WTC11 (cell line): ENCODE results near the gene SKI. TPM values are rescaled to one million over a fixed set of nuclear protein-coding genes. Genes with fewer than 3 reads are reported as not detected.

ENCODE experiments used
- ATAC-seq: fragments of 200-7000 bp; cut with Tn5 transposase; 2 replicates; pipeline ENCODE4 v1.10.0; 2021; ENCODE audit warnings: mild to moderate bottlenecking, moderate library complexity
- CTCF ChIA-PET: fragments of 300-600 bp; sonication (Branson Sonifier 250); formaldehyde crosslinking; loops from one replicate; lab custom pipeline; 2021; ENCODE audit warnings: antibody characterized with exemption; lab: Charles Lee
- POLR2A ChIA-PET: fragments of 350-600 bp; sonication (Branson Sonifier 250); formaldehyde crosslinking; loops from one replicate; lab custom pipeline; 2021; ENCODE audit warnings: antibody characterized with exemption; lab: Charles Lee
- DNase-seq: peaks from one replicate; pipeline ENCODE4 v3.0.0; 2021; ENCODE audit warnings: low spot score
- H3K27ac Mint-ChIP-seq: 2 replicates; pipeline ENCODE4 v1.8.0; 2021; ENCODE audit warnings: mixed read lengths
- H3K27me3 Mint-ChIP-seq: 2 replicates; pipeline ENCODE4 v1.8.0; 2021; ENCODE audit warnings: low read depth, mild to moderate bottlenecking, moderate library complexity, mixed read lengths
- H3K36me3 Mint-ChIP-seq: 2 replicates; pipeline ENCODE4 v1.8.0; 2021; ENCODE audit warnings: mixed read lengths
- H3K4me1 Mint-ChIP-seq: 2 replicates; pipeline ENCODE4 v1.8.0; 2022; ENCODE audit warnings: mixed read lengths
- H3K4me3 Mint-ChIP-seq: 2 replicates; pipeline ENCODE4 v1.8.0; 2021; ENCODE audit warnings: mild to moderate bottlenecking, moderate library complexity, mixed read lengths
- H3K9me3 Mint-ChIP-seq: 2 replicates; pipeline ENCODE4 v1.8.0; 2021; ENCODE audit warnings: mixed read lengths
- CDX4 ChIP-seq: fragments of 250-450 bp; sonication (Bioruptor Pico); IDR thresholded peaks from 2 replicates; pipeline ENCODE4 v1.9.0; 2021; ENCODE audit warnings: moderate library complexity, mild to moderate bottlenecking, inconsistent platforms, borderline replicate concordance
- ELF4 ChIP-seq: sonication (generic); formaldehyde crosslinking; IDR thresholded peaks from 2 replicates; pipeline ENCODE4 v1.8.1; 2022; ENCODE audit warnings: low read depth, mild to moderate bottlenecking, moderate library complexity, missing genetic modification reagents
- EMX1 ChIP-seq: fragments of 250-450 bp; sonication (Bioruptor Pico); IDR thresholded peaks from 2 replicates; pipeline ENCODE4 v1.8.0; 2021; ENCODE audit warnings: mild to moderate bottlenecking
- FOXK1 ChIP-seq: sonication (generic); formaldehyde crosslinking; IDR thresholded peaks from 2 replicates; pipeline ENCODE4 v1.8.0; 2022; ENCODE audit warnings: mild to moderate bottlenecking, moderate library complexity, missing genetic modification reagents
- GRHL2 ChIP-seq: fragments of 250-450 bp; sonication (Bioruptor Pico); IDR thresholded peaks from 2 replicates; pipeline ENCODE4 v1.8.0; 2022; ENCODE audit warnings: mild to moderate bottlenecking, moderate library complexity; ENCODE audit not compliant: insufficient replicate concordance, severe bottlenecking
- IRF2 ChIP-seq: sonication (generic); formaldehyde crosslinking; IDR thresholded peaks from 2 replicates; pipeline ENCODE4 v1.8.0; 2022; ENCODE audit warnings: low read depth, missing genetic modification reagents, borderline replicate concordance
- JUN ChIP-seq: sonication (generic); formaldehyde crosslinking; IDR thresholded peaks from 2 replicates; pipeline ENCODE4 v1.8.0; 2023; ENCODE audit warnings: mild to moderate bottlenecking, missing genetic modification reagents
- SMAD4 ChIP-seq: sonication (generic); formaldehyde crosslinking; IDR thresholded peaks from 2 replicates; pipeline ENCODE4 v1.8.0; 2022; ENCODE audit warnings: mild to moderate bottlenecking, missing genetic modification reagents
- ZNF121 ChIP-seq: sonication (generic); formaldehyde crosslinking; IDR thresholded peaks from 2 replicates; pipeline ENCODE4 v1.8.0; 2023; ENCODE audit warnings: missing genetic modification reagents
- ZNF219 ChIP-seq: sonication (generic); formaldehyde crosslinking; IDR thresholded peaks from 2 replicates; pipeline ENCODE4 v1.8.0; 2023; ENCODE audit warnings: missing genetic modification reagents, mild to moderate bottlenecking, borderline replicate concordance
- ZNF263 ChIP-seq: sonication (generic); formaldehyde crosslinking; IDR thresholded peaks from 2 replicates; pipeline ENCODE4 v1.8.1; 2022; ENCODE audit warnings: low read depth, mild to moderate bottlenecking, moderate library complexity, missing genetic modification reagents
- ZNF416 ChIP-seq: fragments of 250-450 bp; sonication (Bioruptor Pico); IDR thresholded peaks from 2 replicates; pipeline ENCODE4 v1.9.0; 2021; ENCODE audit warnings: mild to moderate bottlenecking, inconsistent platforms
- ZNF423 ChIP-seq: fragments of 250-450 bp; sonication (Bioruptor Pico); IDR thresholded peaks from 2 replicates; pipeline ENCODE4 v2.1.2; 2022; ENCODE audit warnings: mild to moderate bottlenecking, moderate library complexity
- total RNA-seq: library from RNA; stranded (reverse); gene quantifications from 3 replicates; pipeline ENCODE4 v1.2.3, GENCODE V29; 2021
- TF ChIP-seq, protein P1 (sequence below): sonication (generic); formaldehyde crosslinking; IDR thresholded peaks from 2 replicates; pipeline ENCODE4 v1.8.1; 2023; ENCODE audit warnings: mild to moderate bottlenecking, missing genetic modification reagents
- TF ChIP-seq, protein P2 (sequence below): sonication (generic); formaldehyde crosslinking; IDR thresholded peaks from 2 replicates; pipeline ENCODE4 v1.8.1; 2023; ENCODE audit warnings: mild to moderate bottlenecking, moderate library complexity, missing genetic modification reagents
- TF ChIP-seq, protein P3 (sequence below): sonication (generic); formaldehyde crosslinking; conservative IDR thresholded peaks from 2 replicates; pipeline ENCODE4 v1.8.1; 2023; ENCODE audit warnings: mild to moderate bottlenecking, low read depth, missing genetic modification reagents, moderate library complexity
- TF ChIP-seq, protein P4 (sequence below): sonication (generic); formaldehyde crosslinking; IDR thresholded peaks from 2 replicates; pipeline ENCODE4 v1.8.0; 2022; ENCODE audit warnings: mild to moderate bottlenecking, missing genetic modification reagents
- TF ChIP-seq, protein P5 (sequence below): sonication (generic); formaldehyde crosslinking; conservative IDR thresholded peaks from 2 replicates; pipeline ENCODE4 v1.8.1; 2022; ENCODE audit warnings: mild to moderate bottlenecking, missing genetic modification reagents

The SKI gene
- total RNA-seq, 1 experiment from 2014 or later: 88.6 TPM

GRCh38 chr1:2306151-2306978, 78.2 kb downstream of the SKI start:
- ATAC-seq (peak; percentile 37), DNase-seq (peak; percentile 66)
- Mint-ChIP-seq H3K4me3 (no peak overlapping the region), H3K9me3 (no peaks in the 10 kb centered on the region), H3K27me3 (no peaks in the 10 kb centered on the region), H3K36me3 (peaks cover 23% of the 10 kb centered on the region), H3K27ac (0 out of 2 replicates have a peak overlapping the region, but pooled peaks have one; percentile 57), H3K4me1 (peaks cover 7% of the 10 kb centered on the region; the same call in 1 of the 2 replicates)
- POLR2A ChIA-PET: interaction anchor here (0.8 to 1.3 kb wide), 4 partner anchors 16 to 101 kb away, joined by 3 read pairs; no protein-coding TSS in a partner anchor
- CTCF ChIA-PET: interaction anchor here (0.5 to 2.0 kb wide), 12 partner anchors 9 to 132 kb away, joined by 3 to 16 read pairs (median 5); partner anchors contain the start of gene FAAP20
- TF ChIP-seq JUN (CRISPR knock-in tag) (no peak), ZNF121 (CRISPR knock-in tag) (no peak), ELF4 (CRISPR knock-in tag) (no peak), ZNF423 (CRISPR knock-in tag) (no peak), ZNF263 (CRISPR knock-in tag) (no peak), FOXK1 (CRISPR knock-in tag) (peak; percentile 15; the same call in 1 of the 2 replicates), ZNF416 (CRISPR knock-in tag) (no peak), IRF2 (CRISPR knock-in tag) (no peak), EMX1 (CRISPR knock-in tag) (0 out of 2 replicates have a peak, but pooled peaks have one; percentile 48), ZNF219 (CRISPR knock-in tag) (no peak), CDX4 (no peak), GRHL2 (CRISPR knock-in tag) (no peak), SMAD4 (CRISPR knock-in tag) (no peak)
- TF ChIP-seq, protein P1, sequence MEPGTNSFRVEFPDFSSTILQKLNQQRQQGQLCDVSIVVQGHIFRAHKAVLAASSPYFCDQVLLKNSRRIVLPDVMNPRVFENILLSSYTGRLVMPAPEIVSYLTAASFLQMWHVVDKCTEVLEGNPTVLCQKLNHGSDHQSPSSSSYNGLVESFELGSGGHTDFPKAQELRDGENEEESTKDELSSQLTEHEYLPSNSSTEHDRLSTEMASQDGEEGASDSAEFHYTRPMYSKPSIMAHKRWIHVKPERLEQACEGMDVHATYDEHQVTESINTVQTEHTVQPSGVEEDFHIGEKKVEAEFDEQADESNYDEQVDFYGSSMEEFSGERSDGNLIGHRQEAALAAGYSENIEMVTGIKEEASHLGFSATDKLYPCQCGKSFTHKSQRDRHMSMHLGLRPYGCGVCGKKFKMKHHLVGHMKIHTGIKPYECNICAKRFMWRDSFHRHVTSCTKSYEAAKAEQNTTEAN (CRISPR knock-in tag): no peak
- TF ChIP-seq, protein P2, sequence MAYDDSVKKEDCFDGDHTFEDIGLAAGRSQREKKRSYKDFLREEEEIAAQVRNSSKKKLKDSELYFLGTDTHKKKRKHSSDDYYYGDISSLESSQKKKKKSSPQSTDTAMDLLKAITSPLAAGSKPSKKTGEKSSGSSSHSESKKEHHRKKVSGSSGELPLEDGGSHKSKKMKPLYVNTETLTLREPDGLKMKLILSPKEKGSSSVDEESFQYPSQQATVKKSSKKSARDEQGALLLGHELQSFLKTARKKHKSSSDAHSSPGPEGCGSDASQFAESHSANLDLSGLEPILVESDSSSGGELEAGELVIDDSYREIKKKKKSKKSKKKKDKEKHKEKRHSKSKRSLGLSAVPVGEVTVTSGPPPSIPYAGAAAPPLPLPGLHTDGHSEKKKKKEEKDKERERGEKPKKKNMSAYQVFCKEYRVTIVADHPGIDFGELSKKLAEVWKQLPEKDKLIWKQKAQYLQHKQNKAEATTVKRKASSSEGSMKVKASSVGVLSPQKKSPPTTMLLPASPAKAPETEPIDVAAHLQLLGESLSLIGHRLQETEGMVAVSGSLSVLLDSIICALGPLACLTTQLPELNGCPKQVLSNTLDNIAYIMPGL (CRISPR knock-in tag): 0 out of 2 replicates have a peak, but pooled peaks have one; percentile 6
- TF ChIP-seq, protein P3, sequence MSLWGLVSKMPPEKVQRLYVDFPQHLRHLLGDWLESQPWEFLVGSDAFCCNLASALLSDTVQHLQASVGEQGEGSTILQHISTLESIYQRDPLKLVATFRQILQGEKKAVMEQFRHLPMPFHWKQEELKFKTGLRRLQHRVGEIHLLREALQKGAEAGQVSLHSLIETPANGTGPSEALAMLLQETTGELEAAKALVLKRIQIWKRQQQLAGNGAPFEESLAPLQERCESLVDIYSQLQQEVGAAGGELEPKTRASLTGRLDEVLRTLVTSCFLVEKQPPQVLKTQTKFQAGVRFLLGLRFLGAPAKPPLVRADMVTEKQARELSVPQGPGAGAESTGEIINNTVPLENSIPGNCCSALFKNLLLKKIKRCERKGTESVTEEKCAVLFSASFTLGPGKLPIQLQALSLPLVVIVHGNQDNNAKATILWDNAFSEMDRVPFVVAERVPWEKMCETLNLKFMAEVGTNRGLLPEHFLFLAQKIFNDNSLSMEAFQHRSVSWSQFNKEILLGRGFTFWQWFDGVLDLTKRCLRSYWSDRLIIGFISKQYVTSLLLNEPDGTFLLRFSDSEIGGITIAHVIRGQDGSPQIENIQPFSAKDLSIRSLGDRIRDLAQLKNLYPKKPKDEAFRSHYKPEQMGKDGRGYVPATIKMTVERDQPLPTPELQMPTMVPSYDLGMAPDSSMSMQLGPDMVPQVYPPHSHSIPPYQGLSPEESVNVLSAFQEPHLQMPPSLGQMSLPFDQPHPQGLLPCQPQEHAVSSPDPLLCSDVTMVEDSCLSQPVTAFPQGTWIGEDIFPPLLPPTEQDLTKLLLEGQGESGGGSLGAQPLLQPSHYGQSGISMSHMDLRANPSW (CRISPR knock-in tag): no peak
- TF ChIP-seq, protein P4, sequence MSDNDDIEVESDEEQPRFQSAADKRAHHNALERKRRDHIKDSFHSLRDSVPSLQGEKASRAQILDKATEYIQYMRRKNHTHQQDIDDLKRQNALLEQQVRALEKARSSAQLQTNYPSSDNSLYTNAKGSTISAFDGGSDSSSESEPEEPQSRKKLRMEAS (CRISPR knock-in tag): 0 out of 2 replicates have a peak, but pooled peaks have one; percentile 12
- TF ChIP-seq, protein P5, sequence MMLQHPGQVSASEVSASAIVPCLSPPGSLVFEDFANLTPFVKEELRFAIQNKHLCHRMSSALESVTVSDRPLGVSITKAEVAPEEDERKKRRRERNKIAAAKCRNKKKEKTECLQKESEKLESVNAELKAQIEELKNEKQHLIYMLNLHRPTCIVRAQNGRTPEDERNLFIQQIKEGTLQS (CRISPR knock-in tag): no peak
